ENCODE measurements around the gene PTBP3.

The PTBP3 gene

DNA sequence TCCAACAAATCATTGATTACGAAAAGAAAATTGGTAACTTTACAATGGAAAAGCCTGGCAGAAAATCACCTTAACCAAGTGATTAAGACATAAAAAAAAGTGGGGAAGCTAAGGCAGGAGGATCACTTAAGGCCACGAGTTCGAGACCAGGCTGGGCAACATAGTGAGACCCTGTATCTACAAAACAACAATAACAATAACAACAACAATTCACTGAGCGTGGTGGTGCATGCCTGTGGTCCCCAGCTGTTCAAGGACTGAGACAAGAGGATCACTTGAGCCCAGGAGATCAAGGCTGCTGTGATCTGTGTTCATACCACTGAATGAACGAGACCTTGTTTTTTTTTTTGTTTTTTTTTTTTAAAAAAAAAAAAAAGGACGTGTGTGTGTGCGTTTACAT lies 21.3 kb downstream of the PTBP3 start:
- H3K4me3 ChIP-seq (ENCODE audit: low read depth, low read length, poor library complexity, severe bottlenecking) = no peak overlapping the region
- no peak overlapping the region for H3K4me2 ChIP-seq (ENCODE audit: low read length)
- H4K20me1 ChIP-seq (ENCODE audit: insufficient read depth, low read length) = no peaks in the 10 kb centered on the region
- no peak overlapping the region for H3K9ac ChIP-seq (ENCODE audit: low read length)
- no peaks in the 10 kb centered on the region for H3K9me2 ChIP-seq (ENCODE audit: low read depth, low read length)
- H3K9me3 ChIP-seq (ENCODE audit: low read length) = no peaks in the 10 kb centered on the region
- H3K4me1 ChIP-seq (ENCODE audit: insufficient read depth, low read length, severe bottlenecking) = peaks cover 10% of the 10 kb centered on the region
- TF ChIP-seq CTCF (IDR thresholded peaks at IDR 0.05; ENCODE audit: low read length) = no peak
- TF ChIP-seq EZH2 (IDR thresholded peaks at IDR 0.05; ENCODE audit: borderline replicate concordance, low read length) = no peak
- H3F3A ChIP-seq (ENCODE audit: insufficient read depth, low read length) = no peaks in the 10 kb centered on the region
- no peaks in the 10 kb centered on the region for H3K36me3 ChIP-seq (ENCODE audit: insufficient read depth, low read length)
- no peak overlapping the region for H3K27ac ChIP-seq (ENCODE audit: low read depth, low read length, poor library complexity, severe bottlenecking)
- H3K27me3 ChIP-seq (ENCODE audit: insufficient read depth, low read length) = no peaks in the 10 kb centered on the region
- H2AFZ ChIP-seq (ENCODE audit: low read length) = no peak overlapping the region
- H3K79me2 ChIP-seq (ENCODE audit: insufficient read depth, low read length) = peaks cover 98% of the 10 kb centered on the region

DNA sequence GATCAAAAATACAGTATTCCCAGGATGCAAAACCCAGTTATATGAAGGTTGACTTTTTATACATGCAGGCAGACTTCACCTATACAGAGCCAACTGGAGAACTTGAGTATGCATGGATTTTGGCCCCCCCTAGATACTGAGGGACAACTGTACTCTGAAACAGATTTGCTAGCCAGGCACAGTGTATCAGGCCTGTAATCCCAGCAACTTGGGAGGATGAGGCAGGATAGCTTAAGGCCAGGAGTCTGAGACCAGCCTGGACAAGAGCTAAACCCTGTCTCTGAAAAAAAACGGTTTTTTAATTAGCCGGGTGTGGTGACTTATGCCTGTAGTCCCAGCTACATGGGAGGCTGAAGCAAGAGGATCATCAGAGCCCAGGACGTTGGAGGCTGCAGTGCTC lies 21.9 kb downstream of the PTBP3 start:
- peaks cover 97% of the 10 kb centered on the region for H3K79me2 ChIP-seq (ENCODE audit: insufficient read depth, low read length)

GRCh38 chr9:112310826-112311225 lies 22.6 kb downstream of the PTBP3 start:
- Histone ChIP-seq H3K9me3 (ENCODE audit: low read length) (no peaks in the 10 kb centered on the region), H3K27ac (ENCODE audit: low read depth, low read length, poor library complexity, severe bottlenecking) (no peak overlapping the region), H3K36me3 (ENCODE audit: insufficient read depth, low read length) (no peaks in the 10 kb centered on the region), H3K4me3 (ENCODE audit: low read depth, low read length, poor library complexity, severe bottlenecking) (no peak overlapping the region), H4K20me1 (ENCODE audit: insufficient read depth, low read length) (no peaks in the 10 kb centered on the region), H3K9ac (ENCODE audit: low read length) (no peak overlapping the region), H3K79me2 (ENCODE audit: insufficient read depth, low read length) (peaks cover 93% of the 10 kb centered on the region), H3K9me2 (ENCODE audit: low read depth, low read length) (no peaks in the 10 kb centered on the region), H2AFZ (ENCODE audit: low read length) (no peak overlapping the region), H3K27me3 (ENCODE audit: insufficient read depth, low read length) (no peaks in the 10 kb centered on the region), H3F3A (ENCODE audit: insufficient read depth, low read length) (no peaks in the 10 kb centered on the region), H3K4me1 (ENCODE audit: insufficient read depth, low read length, severe bottlenecking) (peaks cover 10% of the 10 kb centered on the region), H3K4me2 (ENCODE audit: low read length) (no peak overlapping the region)
- TF ChIP-seq EZH2 (IDR thresholded peaks at IDR 0.05; ENCODE audit: borderline replicate concordance, low read length) = no peak
- no peak for TF ChIP-seq CTCF (IDR thresholded peaks at IDR 0.05; ENCODE audit: low read length)

More for the DNA sequence above, 21.9 kb downstream of the PTBP3 start:
- no peaks in the 10 kb centered on the region for H3K9me2 ChIP-seq (ENCODE audit: low read depth, low read length)
- no peaks in the 10 kb centered on the region for H3K27me3 ChIP-seq (ENCODE audit: insufficient read depth, low read length)
- no peaks in the 10 kb centered on the region for H3K9me3 ChIP-seq (ENCODE audit: low read length)
- no peak overlapping the region for H3K27ac ChIP-seq (ENCODE audit: low read depth, low read length, poor library complexity, severe bottlenecking)
- H3K36me3 ChIP-seq (ENCODE audit: insufficient read depth, low read length) = no peaks in the 10 kb centered on the region
- TF ChIP-seq EZH2 (IDR thresholded peaks at IDR 0.05; ENCODE audit: borderline replicate concordance, low read length) = no peak
- TF ChIP-seq CTCF (IDR thresholded peaks at IDR 0.05; ENCODE audit: low read length) = no peak
- H4K20me1 ChIP-seq (ENCODE audit: insufficient read depth, low read length) = no peaks in the 10 kb centered on the region
- H3K4me3 ChIP-seq (ENCODE audit: low read depth, low read length, poor library complexity, severe bottlenecking) = no peak overlapping the region
- H3F3A ChIP-seq (ENCODE audit: insufficient read depth, low read length) = no peaks in the 10 kb centered on the region
- no peak overlapping the region for H3K9ac ChIP-seq (ENCODE audit: low read length)
- H3K4me2 ChIP-seq (ENCODE audit: low read length) = no peak overlapping the region
- no peak overlapping the region for H2AFZ ChIP-seq (ENCODE audit: low read length)
- peaks cover 10% of the 10 kb centered on the region for H3K4me1 ChIP-seq (ENCODE audit: insufficient read depth, low read length, severe bottlenecking)
